ENCODE results near the gene DIAPH3.

DIAPH3 gene

GRCh38 chr13:60009300-60010253 lies 154.2 kb downstream of the DIAPH3 start:
- intact Hi-C loops (cut with micrococcal nuclease) = no loop called here
- Mint-ChIP-seq H3K36me3 (ENCODE audit: low read depth) (no peaks in the 10 kb centered on the region), H3K9me3 (no peaks in the 10 kb centered on the region), H3K27me3 (no peaks in the 10 kb centered on the region), H3K27ac (no peak overlapping the region), H3K4me1 (ENCODE audit: low read depth) (no peaks in the 10 kb centered on the region), H3K4me3 (no peak overlapping the region)

DNA sequence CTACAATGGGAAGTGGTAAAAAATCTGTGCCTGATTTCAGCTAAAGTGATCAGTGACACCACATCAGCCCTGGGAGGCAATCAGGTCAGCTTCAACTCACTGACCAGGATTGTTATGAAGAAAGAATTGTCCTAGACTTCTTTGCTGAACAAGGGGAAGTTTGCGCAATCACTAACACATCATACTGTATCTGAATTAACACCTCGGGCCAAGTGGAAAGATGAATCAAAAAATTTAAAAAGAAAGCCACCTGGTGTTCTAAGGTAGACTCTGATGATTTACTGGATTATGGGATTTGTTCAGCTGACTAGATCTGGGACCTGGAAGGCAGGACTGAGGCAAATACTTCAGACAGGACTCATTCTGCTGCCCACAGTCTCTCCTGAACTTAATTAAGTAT lies 161.8 kb downstream of the DIAPH3 start:
- Mint-ChIP-seq H3K27ac (no peak overlapping the region), H3K4me1 (ENCODE audit: low read depth) (peaks cover 6% of the 10 kb centered on the region)

GRCh38 chr13:60000976-60001375 lies 162.8 kb downstream of the DIAPH3 start:
- Mint-ChIP-seq H3K27ac (no peak overlapping the region), H3K27me3 (no peaks in the 10 kb centered on the region), H3K36me3 (ENCODE audit: low read depth) (no peaks in the 10 kb centered on the region), H3K4me1 (ENCODE audit: low read depth) (peaks cover 6% of the 10 kb centered on the region), H3K4me3 (no peak overlapping the region), H3K9me3 (no peaks in the 10 kb centered on the region)
- intact Hi-C loops (cut with micrococcal nuclease) = no loop called here

More for the DNA sequence above, 161.8 kb downstream of the DIAPH3 start:
- Mint-ChIP-seq H3K9me3 (no peaks in the 10 kb centered on the region), H3K27me3 (no peaks in the 10 kb centered on the region), H3K4me3 (no peak overlapping the region), H3K36me3 (ENCODE audit: low read depth) (no peaks in the 10 kb centered on the region)
- intact Hi-C loops (cut with micrococcal nuclease) = no loop called here

DNA sequence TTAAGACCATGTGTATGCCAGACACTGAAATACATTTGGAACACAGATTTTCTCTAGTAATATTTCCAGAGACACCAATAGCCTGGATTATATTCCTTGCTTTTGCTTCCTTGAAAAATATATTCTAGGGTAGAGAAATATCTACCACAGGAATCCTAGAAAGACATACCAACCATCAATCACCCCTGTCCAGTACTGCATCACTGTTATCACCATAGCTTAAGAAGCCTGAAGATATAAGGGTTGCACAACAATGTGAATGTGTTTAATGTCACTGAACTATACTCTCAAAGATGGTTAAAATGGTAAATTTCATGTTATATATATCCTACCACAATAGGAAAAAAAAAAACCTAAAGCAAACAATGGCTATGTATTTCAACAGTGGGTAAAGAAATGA lies 163.6 kb downstream of the DIAPH3 start:
- H3K4me3 Mint-ChIP-seq = no peak overlapping the region
- no peaks in the 10 kb centered on the region for H3K27me3 Mint-ChIP-seq
- H3K9me3 Mint-ChIP-seq = no peaks in the 10 kb centered on the region
- no peaks in the 10 kb centered on the region for H3K36me3 Mint-ChIP-seq (ENCODE audit: low read depth)
- peaks cover 6% of the 10 kb centered on the region for H3K4me1 Mint-ChIP-seq (ENCODE audit: low read depth)
- intact Hi-C loops (cut with micrococcal nuclease) = no loop called here
- H3K27ac Mint-ChIP-seq = no peak overlapping the region

DNA sequence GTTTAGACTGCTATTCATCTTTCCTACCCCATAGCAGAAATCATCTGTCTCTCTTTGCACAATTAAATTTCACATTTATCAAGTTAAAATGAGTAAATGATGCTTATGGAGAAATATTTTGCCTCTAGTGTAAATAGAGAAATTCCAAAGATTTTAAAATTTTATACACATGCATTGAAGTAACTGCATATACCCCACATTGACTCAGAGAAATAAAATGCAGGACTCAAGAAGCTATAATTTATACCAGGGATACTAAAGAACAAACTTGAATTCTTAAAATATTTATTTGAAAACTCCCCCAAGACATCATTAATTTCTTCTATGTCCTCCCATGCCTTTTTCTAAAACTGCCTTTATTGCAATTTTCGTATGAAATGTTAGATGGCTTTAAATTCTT lies 165.8 kb downstream of the DIAPH3 start:
- Mint-ChIP-seq H3K9me3 (no peaks in the 10 kb centered on the region), H3K4me1 (ENCODE audit: low read depth) (peaks cover 6% of the 10 kb centered on the region), H3K36me3 (ENCODE audit: low read depth) (no peaks in the 10 kb centered on the region), H3K27me3 (no peaks in the 10 kb centered on the region), H3K4me3 (no peak overlapping the region), H3K27ac (no peak overlapping the region)
- intact Hi-C loops (cut with micrococcal nuclease) = no loop called here

DNA sequence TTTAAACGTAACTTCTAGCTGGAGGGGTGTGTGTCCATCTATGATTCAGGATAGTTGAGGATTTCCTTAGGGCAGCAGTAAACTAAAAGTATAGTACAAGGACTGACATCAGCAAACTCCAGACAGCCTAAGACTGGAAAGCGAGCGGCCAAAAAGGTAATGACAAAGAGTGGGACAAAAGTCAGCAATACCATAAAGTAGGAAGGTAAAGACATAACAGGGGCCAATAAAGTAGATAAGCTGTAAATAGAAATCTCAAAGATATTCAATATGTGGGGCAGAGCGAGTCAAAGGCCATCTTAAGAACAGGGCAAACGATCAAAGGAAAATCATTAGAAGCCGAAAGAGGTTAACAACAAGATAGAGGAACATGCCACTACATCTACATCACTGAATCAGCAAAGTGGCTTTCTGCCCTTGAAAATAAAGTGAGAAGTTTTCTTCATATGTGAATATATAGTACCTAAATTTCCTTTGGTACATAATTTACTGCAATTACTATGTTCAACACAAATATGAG lies 167.2 kb downstream of the DIAPH3 start:
- no peaks in the 10 kb centered on the region for H3K36me3 Mint-ChIP-seq (ENCODE audit: low read depth)
- H3K4me1 Mint-ChIP-seq (ENCODE audit: low read depth) = no peaks in the 10 kb centered on the region
- no peak overlapping the region for H3K4me3 Mint-ChIP-seq
- no peaks in the 10 kb centered on the region for H3K27me3 Mint-ChIP-seq
- H3K27ac Mint-ChIP-seq = no peak overlapping the region
- intact Hi-C loops (cut with micrococcal nuclease) = no loop called here
- no peaks in the 10 kb centered on the region for H3K9me3 Mint-ChIP-seq

GRCh38 chr13:59991395-59991794 lies 172.3 kb downstream of the DIAPH3 start:
- intact Hi-C loops (cut with micrococcal nuclease) = no loop called here
- Mint-ChIP-seq H3K27ac (no peak overlapping the region), H3K36me3 (ENCODE audit: low read depth) (no peaks in the 10 kb centered on the region), H3K27me3 (no peaks in the 10 kb centered on the region), H3K9me3 (no peaks in the 10 kb centered on the region), H3K4me3 (no peak overlapping the region), H3K4me1 (ENCODE audit: low read depth) (no peaks in the 10 kb centered on the region)

DNA sequence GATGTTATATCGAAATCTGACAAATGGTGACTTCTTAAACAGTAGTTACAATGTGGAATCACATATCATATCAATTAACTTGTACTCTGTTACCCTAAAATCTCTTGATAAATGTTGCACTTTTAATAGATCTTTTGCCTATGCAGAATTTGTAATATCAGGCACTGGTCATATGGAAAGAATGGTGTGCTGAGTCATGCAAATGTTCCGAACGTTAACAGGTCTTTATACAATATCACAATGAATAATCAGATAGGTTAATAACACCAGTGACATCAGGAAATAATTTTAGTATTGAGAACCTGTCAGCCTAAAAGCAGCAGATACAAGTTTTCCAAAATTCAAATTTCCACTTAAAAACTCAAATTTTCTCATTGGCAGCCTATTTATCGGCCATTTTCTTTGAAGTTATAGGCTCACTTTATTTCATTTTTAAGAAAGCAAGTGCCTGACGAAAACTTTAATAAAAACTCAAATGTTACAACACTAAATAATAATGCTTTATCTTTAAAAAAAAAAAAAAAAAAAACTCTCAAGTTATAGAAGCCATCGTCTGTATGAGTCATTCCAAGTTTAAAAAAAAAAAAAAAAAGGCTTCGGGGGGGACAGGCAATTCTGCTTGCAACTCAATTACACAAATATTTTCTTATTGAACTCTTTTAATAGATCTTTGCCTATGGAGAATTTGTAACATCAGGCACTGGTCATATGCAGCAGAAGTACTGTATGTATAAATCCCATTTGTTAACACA lies 180.9 kb downstream of the DIAPH3 start:
- Mint-ChIP-seq H3K4me1 (ENCODE audit: low read depth) (no peaks in the 10 kb centered on the region), H3K27me3 (no peaks in the 10 kb centered on the region), H3K9me3 (no peaks in the 10 kb centered on the region), H3K36me3 (ENCODE audit: low read depth) (no peaks in the 10 kb centered on the region), H3K4me3 (no peak overlapping the region), H3K27ac (no peak overlapping the region)
- intact Hi-C loops (cut with micrococcal nuclease) = no loop called here

DNA sequence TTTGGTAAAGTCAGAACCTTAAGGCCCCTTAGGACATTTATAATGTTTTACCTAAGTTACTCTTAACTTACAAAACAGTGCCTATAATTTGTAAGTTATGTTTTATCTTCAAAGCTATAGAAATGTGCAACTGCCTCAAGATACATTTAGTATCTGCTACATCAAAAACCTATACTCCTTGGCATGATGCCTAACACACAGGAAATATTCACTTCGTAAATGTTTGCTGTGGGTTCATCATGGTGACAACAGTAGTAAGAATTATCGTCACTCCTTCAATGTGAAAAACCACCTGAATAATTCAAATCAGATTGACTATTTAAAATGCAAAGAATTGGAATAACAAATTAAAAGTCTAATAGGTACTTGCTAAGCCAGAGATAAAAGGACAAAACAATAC lies 184.1 kb downstream of the DIAPH3 start:
- no peak overlapping the region for H3K4me3 Mint-ChIP-seq
- no peaks in the 10 kb centered on the region for H3K4me1 Mint-ChIP-seq (ENCODE audit: low read depth)
- H3K36me3 Mint-ChIP-seq (ENCODE audit: low read depth) = no peaks in the 10 kb centered on the region
- H3K9me3 Mint-ChIP-seq = no peaks in the 10 kb centered on the region
- intact Hi-C loops (cut with micrococcal nuclease) = no loop called here
- H3K27ac Mint-ChIP-seq = no peak overlapping the region
- H3K27me3 Mint-ChIP-seq = no peaks in the 10 kb centered on the region

DNA sequence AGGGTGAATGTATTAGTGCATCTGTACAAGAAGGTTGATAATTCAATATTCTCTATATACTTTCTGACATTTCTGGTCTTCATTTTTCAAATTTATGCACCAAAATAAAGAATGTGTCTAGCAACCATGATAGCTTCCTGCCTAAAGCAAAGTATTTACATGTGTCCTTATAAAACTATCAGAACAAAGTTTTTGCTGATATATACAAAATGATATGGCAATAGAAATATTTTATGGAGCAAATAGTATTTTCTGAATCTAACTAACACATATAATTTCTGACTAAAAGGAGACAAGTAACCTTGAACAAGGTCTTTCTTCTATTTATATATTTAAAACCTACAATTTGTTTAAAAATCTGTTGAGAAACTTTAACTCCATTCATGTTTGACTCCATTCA lies 184.9 kb downstream of the DIAPH3 start:
- H3K27me3 Mint-ChIP-seq = no peaks in the 10 kb centered on the region
- H3K4me3 Mint-ChIP-seq = no peak overlapping the region
- no peaks in the 10 kb centered on the region for H3K9me3 Mint-ChIP-seq
- H3K36me3 Mint-ChIP-seq (ENCODE audit: low read depth) = no peaks in the 10 kb centered on the region
- H3K27ac Mint-ChIP-seq = no peak overlapping the region
- H3K4me1 Mint-ChIP-seq (ENCODE audit: low read depth) = no peaks in the 10 kb centered on the region
- intact Hi-C loops (cut with micrococcal nuclease) = no loop called here

DNA sequence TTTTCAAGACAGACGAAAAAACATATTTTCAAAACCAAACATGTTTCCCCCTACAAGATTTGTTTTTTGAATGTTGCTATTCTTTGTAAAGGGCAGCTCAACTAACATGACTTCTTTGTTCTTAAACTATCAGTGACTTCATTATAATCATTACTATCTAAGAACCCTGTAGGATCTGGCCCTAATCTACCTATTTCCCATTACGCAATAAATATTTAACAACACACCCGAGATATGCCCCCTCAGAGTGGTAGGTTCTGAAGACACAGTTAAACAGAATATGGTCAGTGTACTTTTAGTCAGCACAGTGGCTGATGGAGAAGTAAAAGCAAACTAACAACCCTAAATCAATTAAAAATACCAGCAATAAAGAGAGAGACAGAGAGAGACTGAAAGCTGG lies 186.9 kb downstream of the DIAPH3 start:
- H3K27ac Mint-ChIP-seq = no peak overlapping the region
- H3K4me3 Mint-ChIP-seq = no peak overlapping the region
- H3K9me3 Mint-ChIP-seq = no peaks in the 10 kb centered on the region
- H3K4me1 Mint-ChIP-seq (ENCODE audit: low read depth) = no peaks in the 10 kb centered on the region
- H3K36me3 Mint-ChIP-seq (ENCODE audit: low read depth) = no peaks in the 10 kb centered on the region
- intact Hi-C loops (cut with micrococcal nuclease) = no loop called here
- H3K27me3 Mint-ChIP-seq = no peaks in the 10 kb centered on the region

DNA sequence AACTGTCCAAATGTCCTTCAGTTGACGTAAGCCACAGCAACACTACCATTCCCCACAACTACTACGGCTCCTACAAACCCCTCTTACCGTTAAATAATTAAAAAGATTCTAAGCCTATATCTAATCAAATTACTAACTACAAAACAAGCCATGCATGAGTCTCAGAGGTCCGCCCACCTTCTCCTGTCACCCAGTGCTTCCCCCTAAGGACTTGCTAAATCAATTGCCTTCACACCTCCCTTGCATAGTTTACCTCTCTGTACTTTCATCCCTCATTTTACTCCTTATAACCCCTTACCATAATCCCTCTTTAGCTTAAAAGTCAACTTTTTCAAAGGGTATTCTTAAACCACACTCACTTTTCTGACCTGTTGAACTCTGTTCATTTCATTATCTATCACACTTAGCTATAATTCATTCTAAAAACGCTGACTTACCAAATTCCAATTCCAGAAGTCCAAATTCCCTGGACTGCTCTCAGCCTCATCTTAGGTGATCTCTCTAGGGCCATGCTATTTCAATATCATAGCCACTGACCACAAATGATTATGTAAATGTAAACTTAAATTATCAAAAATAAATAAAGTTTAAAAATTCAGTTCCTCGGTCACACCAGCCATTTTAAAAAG lies 187.8 kb downstream of the DIAPH3 start:
- no peaks in the 10 kb centered on the region for H3K27me3 Mint-ChIP-seq
- H3K9me3 Mint-ChIP-seq = no peaks in the 10 kb centered on the region
- H3K4me1 Mint-ChIP-seq (ENCODE audit: low read depth) = peaks cover 1% of the 10 kb centered on the region
- no peaks in the 10 kb centered on the region for H3K36me3 Mint-ChIP-seq (ENCODE audit: low read depth)
- no peak overlapping the region for H3K27ac Mint-ChIP-seq
- no peak overlapping the region for H3K4me3 Mint-ChIP-seq
- intact Hi-C loops (cut with micrococcal nuclease) = no loop called here

GRCh38 chr13:59970847-59971246 lies 192.9 kb downstream of the DIAPH3 start:
- Mint-ChIP-seq H3K4me1 (ENCODE audit: low read depth) (peaks cover 4% of the 10 kb centered on the region), H3K27me3 (no peaks in the 10 kb centered on the region), H3K9me3 (no peaks in the 10 kb centered on the region), H3K36me3 (ENCODE audit: low read depth) (no peaks in the 10 kb centered on the region), H3K4me3 (no peak overlapping the region), H3K27ac (no peak overlapping the region)
- intact Hi-C loops (cut with micrococcal nuclease) = no loop called here

GRCh38 chr13:59963827-59964226 lies 199.9 kb downstream of the DIAPH3 start:
- intact Hi-C loops (cut with micrococcal nuclease) = no loop called here
- H3K27ac Mint-ChIP-seq = no peak overlapping the region
- H3K27me3 Mint-ChIP-seq = no peaks in the 10 kb centered on the region
- no peaks in the 10 kb centered on the region for H3K36me3 Mint-ChIP-seq (ENCODE audit: low read depth)
- no peaks in the 10 kb centered on the region for H3K4me1 Mint-ChIP-seq (ENCODE audit: low read depth)
- no peak overlapping the region for H3K4me3 Mint-ChIP-seq
- no peaks in the 10 kb centered on the region for H3K9me3 Mint-ChIP-seq

All from dendritic cell treated with granulocyte-macrophage colony-stimulating factor and Interleukin-4, amounts not matched to agents 40 ng/mL and 50 ng/mL, for 4 days (primary cell).